ENCODE measurements around the gene CKB.

Gene CKB

DNA sequence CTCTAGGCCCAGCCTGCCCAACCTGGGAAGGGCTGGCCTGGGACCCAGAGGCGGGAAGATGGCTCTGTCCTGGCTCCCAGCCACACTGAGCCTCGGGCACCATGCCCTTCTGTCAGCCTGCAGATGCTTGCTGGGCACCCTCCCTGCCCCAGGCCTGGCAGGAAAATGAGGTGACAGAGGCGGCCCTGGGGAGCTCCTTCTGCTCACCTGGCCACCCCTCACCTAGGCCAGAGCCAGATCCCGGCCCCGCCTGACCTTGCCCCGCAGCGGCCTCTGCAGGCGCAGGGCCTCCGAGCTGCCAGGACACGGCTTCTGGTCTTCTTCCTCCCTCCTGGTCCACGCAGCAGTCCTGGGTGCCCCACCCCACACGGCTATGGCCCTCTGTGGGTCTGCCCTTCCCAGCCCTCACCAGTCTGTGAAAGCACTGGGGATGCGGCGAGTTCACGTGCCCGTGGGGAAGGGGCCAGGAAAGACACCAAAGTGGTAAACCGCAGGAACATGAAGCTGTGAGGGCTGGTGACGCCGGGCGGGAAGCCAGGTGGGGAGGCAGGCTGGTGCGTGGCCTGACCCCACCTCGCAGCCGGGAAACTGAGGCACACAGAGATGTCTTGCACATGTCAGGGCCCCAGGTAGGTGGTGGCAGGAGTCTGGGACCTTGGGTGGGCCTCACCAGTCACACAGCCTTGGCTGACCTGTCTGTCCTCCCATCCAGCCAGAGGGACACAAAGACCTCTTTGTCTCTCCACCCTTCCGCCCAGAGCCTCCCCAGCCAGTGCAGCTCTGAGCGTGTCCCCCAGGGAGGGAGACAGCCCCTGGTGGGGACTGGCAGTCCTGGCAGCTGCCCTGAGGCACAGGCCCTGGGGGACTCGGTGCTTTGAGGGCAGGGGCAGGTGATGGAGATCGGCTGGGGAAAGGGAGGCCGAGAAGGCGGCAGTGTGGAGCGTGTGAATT is 27.0 kb upstream of the CKB start:
- DNase-seq (ENCODE audit: low read depth in 2 of 2), result no peak

DNA sequence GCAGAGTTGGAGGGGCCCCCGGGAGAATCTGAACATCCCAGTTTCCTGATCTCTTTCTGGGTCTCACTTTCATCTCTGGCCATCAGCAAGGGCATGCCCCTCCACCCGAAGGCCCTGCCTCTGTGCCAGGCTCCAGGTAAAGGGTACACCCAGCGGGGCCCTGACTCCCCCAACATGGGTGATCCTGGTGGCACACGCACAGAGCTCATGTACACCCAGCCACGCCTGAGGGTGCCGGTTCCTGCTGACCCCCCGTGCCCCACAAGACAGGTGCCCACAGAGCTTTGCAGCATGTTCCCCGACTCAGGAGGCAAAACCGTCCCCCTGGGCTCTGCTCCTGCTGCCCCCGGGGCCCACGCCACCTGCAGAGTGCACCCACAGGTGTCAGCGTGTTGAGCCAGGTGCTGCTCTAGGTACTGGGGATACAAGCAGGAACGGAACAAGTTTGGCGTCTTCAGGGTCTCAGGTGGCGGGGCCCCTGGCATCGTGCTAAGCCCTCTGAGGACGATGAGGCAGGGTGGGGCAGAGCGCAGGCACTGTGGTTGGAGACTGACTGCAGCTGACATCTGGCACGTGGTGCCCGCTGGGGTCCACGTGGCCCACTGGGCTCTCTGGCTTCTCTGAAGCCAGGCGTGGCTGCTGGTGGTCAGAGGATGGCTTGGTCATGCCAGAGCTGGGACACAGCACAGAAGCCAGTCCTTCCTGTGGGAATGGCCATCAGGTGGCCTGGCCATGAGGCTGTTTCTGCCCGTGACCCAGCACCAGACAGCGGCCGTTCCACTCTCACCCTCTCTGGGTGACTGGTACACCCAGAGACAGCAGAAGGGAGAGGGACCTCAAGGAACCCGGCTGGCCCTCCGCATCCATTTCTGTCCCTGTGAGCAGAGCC is 26.1 kb upstream of the CKB start:
- no peak for DNase-seq (ENCODE audit: low read depth in 2 of 2)

DNA sequence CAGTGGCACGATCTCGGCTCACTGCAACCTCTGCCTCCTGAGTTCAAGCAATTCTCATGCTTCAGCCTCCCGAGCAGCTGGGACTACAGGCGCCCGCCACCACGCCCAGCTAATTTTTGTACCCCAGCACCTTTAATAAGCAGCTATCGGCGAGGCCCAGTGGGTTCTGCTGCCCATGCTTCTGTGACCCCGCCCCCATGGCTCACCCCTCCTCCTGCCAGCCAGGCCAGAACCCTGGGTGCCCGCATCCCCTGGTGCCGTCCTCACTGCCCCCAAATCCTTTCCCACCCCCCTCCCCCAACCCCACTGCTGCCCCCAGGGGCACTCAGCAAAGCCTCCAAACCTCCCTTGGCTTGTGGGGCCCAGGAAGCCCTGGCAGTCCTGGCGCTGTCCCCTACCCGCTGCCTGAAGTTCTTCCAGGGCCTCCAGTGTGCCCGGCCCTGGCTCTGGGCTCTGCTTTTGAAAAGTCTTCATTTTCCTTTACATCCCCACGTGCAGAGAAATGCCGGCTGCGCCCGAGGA is 25.4 kb upstream of the CKB start:
- DNase-seq (ENCODE audit: low read depth in 2 of 2), result no peak

DNA sequence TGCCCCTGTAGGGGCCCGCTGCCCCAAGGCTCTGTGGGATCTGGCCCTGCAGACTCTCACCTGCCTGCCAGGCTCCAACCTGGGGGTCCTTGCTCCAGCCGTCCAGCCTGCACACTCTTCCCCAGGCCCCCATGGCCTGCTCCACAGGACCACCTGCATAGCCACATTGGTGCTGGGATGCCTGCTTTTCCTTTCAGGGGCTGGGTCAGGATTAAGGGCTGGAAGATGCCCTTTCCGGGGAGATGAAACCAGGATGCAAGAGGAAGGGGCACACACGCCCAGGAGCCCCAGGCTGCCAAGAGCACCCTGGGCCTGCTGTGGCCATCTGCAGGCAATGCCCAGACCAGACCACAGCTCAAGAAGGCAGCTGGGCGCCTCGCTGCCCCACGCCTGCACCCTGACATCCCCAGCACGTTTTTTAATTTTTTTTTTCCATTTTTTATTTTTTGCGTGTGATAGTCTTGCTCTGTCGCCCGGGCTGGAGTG is 24.9 kb upstream of the CKB start:
- DNase-seq (ENCODE audit: low read depth in 2 of 2), result no peak

DNA sequence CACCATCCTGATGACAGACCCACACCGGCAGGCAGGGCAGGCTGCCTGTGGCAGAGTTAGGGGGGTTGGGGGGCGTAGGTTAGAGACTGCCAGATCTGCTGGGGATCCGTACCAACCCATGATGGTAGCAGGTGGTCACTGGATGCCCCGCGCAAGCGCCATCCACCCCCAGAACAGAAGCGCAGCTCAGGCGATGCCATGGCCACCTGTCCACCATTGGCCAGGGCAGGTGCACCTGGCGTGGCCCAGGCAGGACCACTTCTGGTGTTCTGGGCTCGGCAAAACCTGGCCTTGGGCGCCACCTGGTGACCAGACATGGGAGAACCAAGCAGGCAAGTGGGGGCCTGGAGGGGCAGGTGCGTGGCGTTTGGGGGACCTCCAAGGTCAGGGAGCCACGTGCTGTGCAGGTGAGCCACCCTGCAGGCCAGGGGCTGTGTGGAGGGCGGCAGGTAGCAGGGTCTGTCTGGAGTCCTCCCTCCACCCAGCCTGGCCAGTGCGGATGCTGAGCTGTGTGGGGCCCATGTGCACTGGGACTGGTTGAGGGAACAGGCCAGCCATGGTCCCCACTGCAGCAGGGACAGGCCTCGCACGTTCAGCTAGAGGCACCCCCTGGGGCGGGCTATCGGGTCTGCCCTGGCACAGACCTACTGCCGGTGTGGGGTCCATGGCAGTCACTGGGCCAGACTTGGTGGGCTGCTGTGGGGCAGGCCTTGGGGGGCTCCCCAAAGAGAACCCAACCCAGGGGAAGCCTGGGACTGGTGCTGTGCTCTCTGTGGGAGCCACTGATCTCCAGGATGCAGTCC is 24.2 kb upstream of the CKB start:
- DNase-seq (ENCODE audit: low read depth in 2 of 2), result no peak

- no peak for DNase-seq (ENCODE audit: low read depth in 2 of 2)
These were observed 23.5 kb upstream of the CKB start for GRCh38 chr14:103545915-103546651.

- no peak for DNase-seq (ENCODE audit: low read depth in 2 of 2)
These were observed 22.7 kb upstream of the CKB start for GRCh38 chr14:103545219-103545914.

DNA sequence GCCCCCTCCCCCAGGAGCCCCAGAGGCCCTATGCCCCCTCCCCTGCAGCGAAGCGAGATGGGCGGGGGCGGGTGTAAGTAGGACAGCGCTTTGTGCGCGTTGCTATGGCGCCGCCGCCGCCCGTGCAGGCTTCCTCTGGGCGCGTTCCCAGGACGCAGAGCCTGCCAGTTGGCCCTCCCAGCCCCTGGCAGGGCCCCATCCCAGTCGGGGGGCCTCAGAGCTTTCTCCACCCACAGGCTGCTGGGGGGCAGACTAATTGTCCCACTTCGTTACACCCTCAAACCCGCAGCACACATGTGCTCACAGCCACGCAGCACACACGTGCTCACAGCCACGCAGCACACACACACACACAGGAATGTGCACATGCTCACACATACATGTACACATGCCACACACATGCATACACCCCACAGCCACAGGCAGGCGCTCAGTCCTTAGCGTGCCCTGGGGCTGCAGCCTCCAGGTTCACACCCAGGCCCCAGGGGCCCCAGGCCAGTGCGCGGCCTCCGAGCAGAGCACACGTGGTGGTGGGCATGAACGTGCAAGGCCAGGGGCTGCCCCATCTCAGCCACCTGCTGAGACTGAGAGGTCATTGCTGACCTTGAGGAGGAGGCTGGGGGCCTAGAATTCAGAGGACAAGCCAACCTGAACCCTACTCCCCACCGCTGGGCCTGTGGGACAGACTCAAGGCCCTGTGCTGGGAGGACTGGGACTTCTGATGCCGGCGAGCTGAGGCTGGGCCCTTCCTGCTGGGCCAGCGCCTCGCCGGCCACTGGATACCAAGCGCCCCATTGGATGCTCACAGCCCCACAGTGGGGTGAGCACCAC is 22.0 kb upstream of the CKB start:
- no peak for DNase-seq (ENCODE audit: low read depth in 2 of 2)

GRCh38 chr14:103543721-103544387 is 21.2 kb upstream of the CKB start:
- no peak for DNase-seq (ENCODE audit: low read depth in 2 of 2)

GRCh38 chr14:103543140-103543539 is 20.5 kb upstream of the CKB start:
- no peak for DNase-seq (ENCODE audit: low read depth in 2 of 2)

DNA sequence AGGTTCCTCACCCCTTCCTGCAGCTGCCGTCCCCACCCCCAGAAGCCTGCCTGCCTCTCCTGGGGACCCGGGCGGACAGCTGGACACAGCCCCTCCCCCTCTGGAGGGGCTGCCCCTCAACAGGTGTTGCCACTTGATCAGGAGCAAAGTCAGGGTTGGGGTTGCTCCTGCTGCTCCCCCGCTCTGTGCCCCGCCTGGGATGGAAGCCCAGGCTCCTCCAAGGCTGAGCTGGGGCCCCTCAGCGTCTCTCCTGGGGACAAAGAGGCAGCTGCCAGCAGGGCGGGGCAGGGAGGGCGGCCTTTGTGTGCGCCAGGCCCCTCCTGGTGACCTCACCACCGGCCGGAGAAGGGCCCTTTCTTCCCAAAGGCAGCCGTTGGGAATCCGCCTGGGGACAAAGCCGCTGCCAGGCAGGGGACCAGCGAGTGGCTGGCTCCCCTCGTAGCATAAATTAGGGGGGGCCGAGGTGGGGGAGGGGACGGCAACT is 20.0 kb upstream of the CKB start:
- no peak for DNase-seq (ENCODE audit: low read depth in 2 of 2)

DNA sequence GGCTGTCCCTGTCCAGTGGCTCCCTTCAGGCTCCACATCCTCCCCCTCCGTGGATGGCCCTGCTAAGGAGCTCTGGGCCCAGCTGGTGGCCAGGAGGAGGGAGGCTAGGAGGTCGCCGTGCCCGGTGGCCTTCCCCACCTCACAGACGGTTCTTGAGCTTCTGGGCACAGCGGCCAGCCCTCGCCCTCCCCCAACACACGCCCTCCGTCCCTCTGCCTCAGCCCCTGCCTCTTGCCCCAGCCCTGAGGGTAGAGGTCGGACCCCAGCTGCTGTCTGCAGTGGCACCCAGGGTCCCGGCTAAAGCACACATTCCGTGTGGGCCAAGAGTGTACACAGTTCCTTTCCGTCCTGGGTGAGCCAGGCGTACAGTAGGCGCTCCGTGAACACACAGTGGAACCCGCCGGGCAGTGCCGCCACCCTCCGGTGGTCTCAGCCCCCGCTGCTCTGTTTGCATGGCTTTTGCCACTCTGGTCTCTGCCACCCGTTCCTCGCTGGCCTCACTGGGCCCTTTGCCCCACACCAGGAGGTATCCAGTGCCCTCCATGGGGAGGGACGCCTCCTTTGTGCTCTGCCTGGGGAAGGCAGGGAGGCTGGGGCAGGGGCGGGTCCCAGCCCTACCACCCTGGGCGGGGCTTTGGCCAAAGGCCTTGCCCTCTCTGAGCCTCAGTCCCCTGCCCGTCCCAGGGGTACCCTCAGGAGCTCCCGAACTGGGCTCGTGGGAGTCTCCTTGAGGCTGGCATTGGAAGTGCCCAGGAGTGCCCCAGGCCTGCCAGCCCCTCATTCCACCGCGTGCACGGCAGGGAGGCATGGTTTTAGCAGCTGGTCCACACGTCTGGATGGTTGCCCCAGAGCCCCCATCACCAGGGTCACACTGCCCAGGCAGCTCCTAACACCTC is 19.3 kb upstream of the CKB start:
- no peak for DNase-seq (ENCODE audit: low read depth in 2 of 2)

GRCh38 chr14:103540821-103541708 is 18.4 kb upstream of the CKB start:
- DNase-seq (ENCODE audit: low read depth in 2 of 2), result no peak

DNA sequence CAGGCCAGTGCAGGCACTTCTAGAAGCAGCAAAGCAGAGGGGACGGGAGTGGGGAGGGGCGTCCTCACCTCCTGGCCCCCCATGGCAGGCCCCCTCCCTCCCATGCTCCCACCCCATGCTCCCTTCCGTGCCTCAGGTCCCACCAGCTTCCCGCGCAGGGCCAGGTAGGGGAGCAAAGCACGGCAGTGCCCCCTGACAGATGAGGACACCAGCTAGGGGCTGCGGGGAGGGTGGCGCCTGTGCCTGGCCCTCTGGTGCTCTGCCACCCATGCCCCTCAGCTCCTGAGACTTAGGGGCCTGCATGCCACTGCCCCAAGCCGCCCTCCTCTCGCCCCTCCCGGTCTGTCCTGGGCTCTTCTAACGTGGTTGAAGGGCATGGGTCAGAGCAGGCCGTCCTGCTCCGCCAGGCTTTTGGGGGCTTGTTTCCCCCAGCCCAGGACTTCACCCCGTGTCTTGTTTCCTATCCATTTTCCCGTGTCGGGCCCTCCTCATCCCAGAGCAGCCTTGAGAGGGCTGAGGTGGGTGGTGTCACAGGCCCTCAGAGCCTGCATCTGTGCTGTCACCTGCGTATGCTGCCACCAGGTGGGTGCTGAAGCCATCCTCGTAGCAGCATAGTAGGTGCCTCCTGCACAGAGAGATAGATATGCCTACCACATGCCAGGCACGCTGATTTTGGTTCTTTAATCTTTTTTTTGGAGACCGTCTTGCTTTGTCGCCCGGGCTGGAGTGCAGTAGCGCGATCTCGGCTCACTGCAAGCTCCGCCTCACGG is 16.6 kb upstream of the CKB start:
- DNase-seq (ENCODE audit: low read depth in 2 of 2), result no peak

DNA sequence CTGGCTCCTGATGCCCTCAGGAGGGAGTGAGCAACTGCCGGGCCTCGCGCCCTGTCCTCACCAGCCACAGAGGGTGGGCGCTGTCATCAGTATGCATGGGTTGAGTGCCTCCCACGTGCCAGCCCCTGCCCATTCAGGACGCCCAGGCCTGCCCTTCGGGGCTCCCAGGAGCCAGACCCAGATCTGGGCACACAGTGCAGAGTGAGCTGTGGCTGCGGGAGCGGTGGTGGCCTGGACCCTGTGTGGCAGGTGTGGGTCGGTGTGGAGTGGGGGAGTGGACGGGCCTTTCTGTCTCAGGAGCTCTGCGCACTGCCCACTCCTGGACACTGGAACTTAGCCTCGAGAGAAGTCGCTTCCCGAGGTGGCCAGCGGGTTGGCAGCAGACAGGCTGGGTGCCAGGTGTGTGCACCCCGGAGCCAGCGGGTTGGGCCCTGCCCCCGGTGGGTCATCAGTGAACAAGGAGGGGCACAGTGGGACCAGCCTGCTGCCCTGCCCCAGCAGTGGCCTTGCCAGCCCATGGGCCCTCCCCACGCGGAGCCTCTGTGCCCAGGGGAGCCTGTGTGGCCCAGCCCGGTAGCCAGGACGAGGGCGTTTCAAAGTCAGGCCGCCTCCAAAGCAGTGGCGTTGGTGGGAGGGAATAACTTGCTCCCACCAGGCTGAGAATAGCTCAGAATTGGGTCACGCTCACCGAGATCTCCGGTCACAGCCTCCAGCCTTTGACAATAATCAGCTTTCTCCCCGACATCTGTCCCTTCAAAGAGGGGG is 15.8 kb upstream of the CKB start:
- DNase-seq (ENCODE audit: low read depth in 2 of 2), result no peak
